ENCODE results near the gene HM13.
"Not testable (repeated sequence)": the region's sequence is repeated elsewhere in the genome, so short reads cannot be mapped to it uniquely, and the experiment has no call there.

Gene HM13

GRCh38 chr20:31515072-31515774 lies 981 bp downstream of the HM13 start:
- H3K27ac ChIP-seq (ENCODE audit: low read depth, low read length), result peak overlapping the region; percentile 93
- peak overlapping the region; percentile 55 for H3K9ac ChIP-seq (ENCODE audit: low read length)
- H3K4me3 ChIP-seq (ENCODE audit: low read depth in 1 of 2, low read length in 2 of 2), result peak overlapping the region; percentile 92 to 98
- peaks cover 27% of the 10 kb centered on the region for H3K4me1 ChIP-seq (ENCODE audit: insufficient read depth, low read length)
- H3K36me3 ChIP-seq (ENCODE audit: insufficient read depth, low read length), result peaks cover 4% of the 10 kb centered on the region
- no peaks in the 10 kb centered on the region for H3K27me3 ChIP-seq (ENCODE audit: control insufficient read depth in 1 of 2, insufficient read depth in 2 of 2, low read length in 2 of 2)
- no peaks in the 10 kb centered on the region for H3K9me3 ChIP-seq (ENCODE audit: low read length)

GRCh38 chr20:31515775-31516107 lies 1.5 kb downstream of the HM13 start:
- no peak overlapping the region for H3K27ac ChIP-seq (ENCODE audit: low read depth, low read length)
- H3K27me3 ChIP-seq (ENCODE audit: control insufficient read depth in 1 of 2, insufficient read depth in 2 of 2, low read length in 2 of 2), result no peaks in the 10 kb centered on the region
- H3K9ac ChIP-seq (ENCODE audit: low read length), result peak overlapping the region; percentile 55
- H3K9me3 ChIP-seq (ENCODE audit: low read length), result no peaks in the 10 kb centered on the region
- peak overlapping the region in 1 of 2 donors; percentile 92 for H3K4me3 ChIP-seq (ENCODE audit: low read depth in 1 of 2, low read length in 2 of 2)
- peaks cover 27% of the 10 kb centered on the region for H3K4me1 ChIP-seq (ENCODE audit: insufficient read depth, low read length)
- H3K36me3 ChIP-seq (ENCODE audit: insufficient read depth, low read length), result peaks cover 4% of the 10 kb centered on the region

- H3K9me3 ChIP-seq (ENCODE audit: low read length), result no peaks in the 10 kb centered on the region
- H3K9ac ChIP-seq (ENCODE audit: low read length), result peak overlapping the region; percentile 55
- no peaks in the 10 kb centered on the region for H3K27me3 ChIP-seq (ENCODE audit: control insufficient read depth in 1 of 2, insufficient read depth in 2 of 2, low read length in 2 of 2)
- H3K4me1 ChIP-seq (ENCODE audit: insufficient read depth, low read length), result peaks cover 27% of the 10 kb centered on the region
- H3K36me3 ChIP-seq (ENCODE audit: insufficient read depth, low read length), result peaks cover 4% of the 10 kb centered on the region
- peak overlapping the region in 1 of 2 donors; percentile 92 for H3K4me3 ChIP-seq (ENCODE audit: low read depth in 1 of 2, low read length in 2 of 2)
- no peak overlapping the region for H3K27ac ChIP-seq (ENCODE audit: low read depth, low read length)
Observed at GRCh38 chr20:31516166-31516565, 1.9 kb downstream of the HM13 start.

GRCh38 chr20:31516651-31517050 lies 2.4 kb downstream of the HM13 start:
- H3K4me1 ChIP-seq (ENCODE audit: insufficient read depth, low read length), result peaks cover 27% of the 10 kb centered on the region

GRCh38 chr20:31517373-31517772 lies 3.1 kb downstream of the HM13 start:
- Histone ChIP-seq H3K9ac (ENCODE audit: low read length) (no peak overlapping the region), H3K27me3 (ENCODE audit: control insufficient read depth in 1 of 2, insufficient read depth in 2 of 2, low read length in 2 of 2) (no peaks in the 10 kb centered on the region), H3K27ac (ENCODE audit: low read depth, low read length) (no peak overlapping the region), H3K4me1 (ENCODE audit: insufficient read depth, low read length) (peaks cover 27% of the 10 kb centered on the region), H3K4me3 (ENCODE audit: low read depth in 1 of 2, low read length in 2 of 2) (no peak overlapping the region), H3K9me3 (ENCODE audit: low read length) (no peaks in the 10 kb centered on the region), H3K36me3 (ENCODE audit: insufficient read depth, low read length) (peaks cover 4% of the 10 kb centered on the region)

More at GRCh38 chr20:31516651-31517050, 2.4 kb downstream of the HM13 start:
- Histone ChIP-seq H3K4me3 (ENCODE audit: low read depth in 1 of 2, low read length in 2 of 2) (no peak overlapping the region), H3K36me3 (ENCODE audit: insufficient read depth, low read length) (peaks cover 4% of the 10 kb centered on the region), H3K9me3 (ENCODE audit: low read length) (no peaks in the 10 kb centered on the region), H3K27me3 (ENCODE audit: control insufficient read depth in 1 of 2, insufficient read depth in 2 of 2, low read length in 2 of 2) (no peaks in the 10 kb centered on the region), H3K27ac (ENCODE audit: low read depth, low read length) (no peak overlapping the region), H3K9ac (ENCODE audit: low read length) (no peak overlapping the region)

- H3K9me3 ChIP-seq (ENCODE audit: low read length); H3K27ac ChIP-seq (ENCODE audit: low read depth, low read length); H3K27me3 ChIP-seq (ENCODE audit: control insufficient read depth in 1 of 2, insufficient read depth in 2 of 2, low read length in 2 of 2); H3K4me3 ChIP-seq (ENCODE audit: low read depth in 1 of 2, low read length in 2 of 2); H3K36me3 ChIP-seq (ENCODE audit: insufficient read depth, low read length); H3K9ac ChIP-seq (ENCODE audit: low read length): not testable (repeated sequence)
- H3K4me1 ChIP-seq (ENCODE audit: insufficient read depth, low read length), result peaks cover 14% of the 10 kb centered on the region
Observed at GRCh38 chr20:31521267-31521666, 7.0 kb downstream of the HM13 start.

- H3K9me3 ChIP-seq (ENCODE audit: low read length), result no peaks in the 10 kb centered on the region
- no peak overlapping the region for H3K4me3 ChIP-seq (ENCODE audit: low read depth in 1 of 2, low read length in 2 of 2)
- no peaks in the 10 kb centered on the region for H3K4me1 ChIP-seq (ENCODE audit: insufficient read depth, low read length)
- peaks cover 7% of the 10 kb centered on the region for H3K36me3 ChIP-seq (ENCODE audit: insufficient read depth, low read length)
- no peak overlapping the region for H3K27ac ChIP-seq (ENCODE audit: low read depth, low read length)
- no peaks in the 10 kb centered on the region for H3K27me3 ChIP-seq (ENCODE audit: control insufficient read depth in 1 of 2, insufficient read depth in 2 of 2, low read length in 2 of 2)
- H3K9ac ChIP-seq (ENCODE audit: low read length), result no peak overlapping the region
Observed at GRCh38 chr20:31522731-31523130, 8.5 kb downstream of the HM13 start.

- Histone ChIP-seq H3K4me1 (ENCODE audit: insufficient read depth, low read length) (no peaks in the 10 kb centered on the region), H3K27ac (ENCODE audit: low read depth, low read length) (no peak overlapping the region), H3K9ac (ENCODE audit: low read length) (no peak overlapping the region), H3K36me3 (ENCODE audit: insufficient read depth, low read length) (peaks cover 10% of the 10 kb centered on the region), H3K4me3 (ENCODE audit: low read depth in 1 of 2, low read length in 2 of 2) (no peak overlapping the region), H3K27me3 (ENCODE audit: control insufficient read depth in 1 of 2, insufficient read depth in 2 of 2, low read length in 2 of 2) (no peaks in the 10 kb centered on the region), H3K9me3 (ENCODE audit: low read length) (no peaks in the 10 kb centered on the region)
Observed at GRCh38 chr20:31523361-31524283, 9.4 kb downstream of the HM13 start.

- Histone ChIP-seq H3K27me3 (ENCODE audit: control insufficient read depth in 1 of 2, insufficient read depth in 2 of 2, low read length in 2 of 2) (no peaks in the 10 kb centered on the region), H3K9me3 (ENCODE audit: low read length) (no peaks in the 10 kb centered on the region), H3K36me3 (ENCODE audit: insufficient read depth, low read length) (peaks cover 20% of the 10 kb centered on the region), H3K4me1 (ENCODE audit: insufficient read depth, low read length) (no peaks in the 10 kb centered on the region), H3K4me3 (ENCODE audit: low read depth in 1 of 2, low read length in 2 of 2) (no peak overlapping the region), H3K27ac (ENCODE audit: low read depth, low read length) (no peak overlapping the region), H3K9ac (ENCODE audit: low read length) (no peak overlapping the region)
Observed at GRCh38 chr20:31527266-31527665, 13.0 kb downstream of the HM13 start.

- Histone ChIP-seq H3K27me3 (ENCODE audit: control insufficient read depth in 1 of 2, insufficient read depth in 2 of 2, low read length in 2 of 2) (no peaks in the 10 kb centered on the region), H3K9me3 (ENCODE audit: low read length) (no peaks in the 10 kb centered on the region), H3K9ac (ENCODE audit: low read length) (no peak overlapping the region), H3K36me3 (ENCODE audit: insufficient read depth, low read length) (peaks cover 76% of the 10 kb centered on the region), H3K4me3 (ENCODE audit: low read depth in 1 of 2, low read length in 2 of 2) (no peak overlapping the region), H3K27ac (ENCODE audit: low read depth, low read length) (no peak overlapping the region), H3K4me1 (ENCODE audit: insufficient read depth, low read length) (no peaks in the 10 kb centered on the region)
Observed at GRCh38 chr20:31535298-31535697, 21.1 kb downstream of the HM13 start.

- H3K36me3 ChIP-seq (ENCODE audit: insufficient read depth, low read length), result peaks cover 78% of the 10 kb centered on the region
- no peak overlapping the region for H3K27ac ChIP-seq (ENCODE audit: low read depth, low read length)
- no peaks in the 10 kb centered on the region for H3K9me3 ChIP-seq (ENCODE audit: low read length)
- H3K4me3 ChIP-seq (ENCODE audit: low read depth in 1 of 2, low read length in 2 of 2), result no peak overlapping the region
- no peak overlapping the region for H3K9ac ChIP-seq (ENCODE audit: low read length)
- no peaks in the 10 kb centered on the region for H3K27me3 ChIP-seq (ENCODE audit: control insufficient read depth in 1 of 2, insufficient read depth in 2 of 2, low read length in 2 of 2)
- no peaks in the 10 kb centered on the region for H3K4me1 ChIP-seq (ENCODE audit: insufficient read depth, low read length)
Observed at GRCh38 chr20:31536575-31536974, 22.3 kb downstream of the HM13 start.

Measured in muscle layer of colon (tissue), 2 donors.